ENCODE measurements around the gene SERPINB7.

- TF ChIP-seq CTCF (conservative IDR thresholded peaks at IDR 0.05; ENCODE audit: low read length) = no peak
- TF ChIP-seq EZH2phosphoT487 (IDR thresholded peaks at IDR 0.05; ENCODE audit: borderline replicate concordance, low read depth, low read length) = no peak
Measured at GRCh38 chr18:63753676-63754075, 21.5 kb upstream of the SERPINB7 start.

All from OCI-LY7 (cell line).